NOMO-1 treated with dmso at 0.1 percent for 144 hours (cell line): Measurements from ENCODE around the gene HOXB7.
A peak's percentile ranks its signal among the peaks of the same experiment; 100 is the strongest.

ENCODE experiments used
- DNase-seq: peaks from one replicate; lab custom pipeline; 2025; ENCODE audit not compliant: unreplicated experiment; lab: John Stamatoyannopoulos, UW

The HOXB7 gene

DNA sequence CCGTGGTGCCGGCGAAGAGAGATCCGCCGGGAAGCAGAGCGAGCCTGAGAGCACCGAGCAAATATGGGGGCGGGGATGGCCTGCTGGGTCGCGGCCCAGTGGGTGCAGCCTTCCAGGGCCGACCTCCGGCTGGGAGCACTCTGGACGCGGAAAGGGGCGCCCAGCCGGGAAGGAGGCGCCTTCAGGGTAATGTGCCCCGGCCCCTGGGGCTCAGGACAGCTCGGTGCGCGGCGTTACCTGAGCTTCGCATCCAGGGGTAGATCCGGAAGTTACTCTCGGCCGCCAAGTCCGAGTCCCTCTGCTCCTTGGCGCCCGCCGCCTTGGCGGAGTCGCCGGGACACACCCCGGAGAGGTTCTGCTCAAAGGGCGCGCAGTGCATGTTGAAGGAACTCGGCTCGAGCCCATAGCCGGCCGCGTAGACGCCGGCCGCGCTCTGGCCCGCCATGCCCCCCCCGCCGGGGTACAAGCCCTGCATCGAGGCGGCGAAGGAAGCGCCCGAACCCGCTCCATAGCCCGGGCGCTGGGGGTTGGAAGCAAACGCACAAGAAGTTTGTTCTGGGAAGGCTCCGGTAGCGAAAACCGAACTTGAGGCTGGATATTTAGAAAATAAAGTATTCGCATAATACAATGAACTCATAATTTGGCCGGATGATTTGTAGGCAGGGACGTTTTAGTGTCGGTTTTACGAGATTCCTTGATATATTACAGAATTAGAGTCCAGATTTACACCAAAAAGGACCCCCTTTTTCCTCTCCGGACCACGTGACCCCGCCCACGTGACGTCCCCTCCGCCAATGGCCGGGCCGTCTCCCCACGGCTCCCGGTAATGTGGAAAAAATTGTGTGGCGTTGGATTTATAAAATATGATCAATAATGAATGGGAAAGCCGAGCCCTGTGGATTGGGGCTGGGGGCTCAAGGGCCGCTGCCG is at the start of gene HOXB7:
TSS of gene HOXB7 (minus strand) at position 736 of the 930 bp plus-strand sequence. CDS start at position 637, 99 bp downstream.
- no peak for DNase-seq

- DNase-seq: no peak
Measured at GRCh38 chr17:48655913-48656312, 45.1 kb upstream of the HOXB7 start.

DNA sequence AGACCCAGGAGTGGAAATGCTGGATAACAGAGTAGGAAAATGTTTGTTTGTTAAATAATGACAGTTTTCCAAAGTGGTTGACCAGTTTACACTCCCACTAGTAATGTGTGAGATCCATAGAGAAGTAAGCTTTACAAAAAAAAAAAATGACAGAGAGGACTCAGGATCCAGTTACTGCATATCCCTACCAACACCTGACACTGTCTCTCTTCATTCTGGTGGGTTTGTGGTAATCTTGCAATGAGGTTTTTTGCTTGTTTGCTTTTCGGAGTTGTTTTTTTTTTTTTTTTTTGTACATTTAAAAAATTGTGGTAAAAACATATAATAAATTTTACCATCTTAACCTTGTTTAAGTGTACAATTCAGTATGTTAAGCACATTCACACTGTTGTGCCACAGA is 38.9 kb upstream of the HOXB7 start:
- DNase-seq: no peak

DNA sequence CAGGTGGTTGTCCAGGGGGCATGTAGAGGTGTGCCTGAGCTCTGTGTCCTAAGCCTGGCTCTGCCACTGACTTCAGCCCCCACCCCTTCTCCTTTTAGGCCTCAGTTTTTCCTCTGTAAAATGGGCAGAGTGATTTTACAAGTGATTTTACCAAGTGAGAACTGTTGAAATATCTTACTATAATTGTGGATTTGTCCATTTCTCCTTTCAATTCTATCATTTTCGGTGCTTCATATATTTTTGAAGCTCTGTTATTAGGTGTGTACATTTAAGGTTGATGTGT is 37.1 kb upstream of the HOXB7 start:
- no peak for DNase-seq

DNA sequence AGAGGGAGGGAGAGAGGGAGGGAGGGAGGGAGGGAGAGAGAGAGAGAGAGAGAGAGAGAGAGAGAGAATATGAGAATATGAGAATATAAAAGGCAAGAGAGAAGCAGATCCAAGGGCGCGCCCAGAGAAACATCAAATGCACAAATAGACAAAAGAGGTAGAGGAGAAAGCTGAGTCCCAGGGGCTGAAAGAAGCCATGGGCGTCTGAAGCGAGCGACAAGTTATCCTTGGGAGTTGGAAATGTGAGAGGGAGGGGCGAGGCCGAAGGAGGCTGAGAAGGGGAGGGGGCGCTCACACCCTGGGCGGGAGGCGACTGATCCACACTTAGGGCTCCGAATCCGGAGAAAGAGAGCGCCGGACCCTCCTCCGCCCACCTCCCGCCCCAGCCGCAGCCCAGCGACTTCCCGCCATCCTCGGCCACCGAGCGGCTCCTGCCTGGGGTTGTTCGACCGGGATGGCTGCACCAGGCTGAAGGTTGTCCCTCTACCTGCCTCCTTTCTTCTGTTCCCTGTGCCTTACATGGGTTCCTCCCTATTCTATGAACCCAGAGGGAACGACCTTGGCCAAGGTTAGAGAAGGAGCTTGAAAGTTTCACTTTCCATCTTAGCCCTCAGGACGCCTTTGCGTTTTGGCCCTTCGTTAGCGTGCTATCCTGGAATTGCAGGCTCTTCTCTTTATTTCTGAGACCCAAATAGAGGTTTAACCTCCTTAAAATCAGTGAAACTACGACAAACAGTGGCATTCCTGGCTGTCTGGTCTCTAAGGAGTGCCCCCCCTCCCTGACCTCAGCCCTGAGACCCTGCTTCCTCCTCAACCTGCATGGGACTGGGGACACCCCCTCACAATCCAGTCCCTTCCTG is 36.5 kb upstream of the HOXB7 start:
- DNase-seq: no peak

DNA sequence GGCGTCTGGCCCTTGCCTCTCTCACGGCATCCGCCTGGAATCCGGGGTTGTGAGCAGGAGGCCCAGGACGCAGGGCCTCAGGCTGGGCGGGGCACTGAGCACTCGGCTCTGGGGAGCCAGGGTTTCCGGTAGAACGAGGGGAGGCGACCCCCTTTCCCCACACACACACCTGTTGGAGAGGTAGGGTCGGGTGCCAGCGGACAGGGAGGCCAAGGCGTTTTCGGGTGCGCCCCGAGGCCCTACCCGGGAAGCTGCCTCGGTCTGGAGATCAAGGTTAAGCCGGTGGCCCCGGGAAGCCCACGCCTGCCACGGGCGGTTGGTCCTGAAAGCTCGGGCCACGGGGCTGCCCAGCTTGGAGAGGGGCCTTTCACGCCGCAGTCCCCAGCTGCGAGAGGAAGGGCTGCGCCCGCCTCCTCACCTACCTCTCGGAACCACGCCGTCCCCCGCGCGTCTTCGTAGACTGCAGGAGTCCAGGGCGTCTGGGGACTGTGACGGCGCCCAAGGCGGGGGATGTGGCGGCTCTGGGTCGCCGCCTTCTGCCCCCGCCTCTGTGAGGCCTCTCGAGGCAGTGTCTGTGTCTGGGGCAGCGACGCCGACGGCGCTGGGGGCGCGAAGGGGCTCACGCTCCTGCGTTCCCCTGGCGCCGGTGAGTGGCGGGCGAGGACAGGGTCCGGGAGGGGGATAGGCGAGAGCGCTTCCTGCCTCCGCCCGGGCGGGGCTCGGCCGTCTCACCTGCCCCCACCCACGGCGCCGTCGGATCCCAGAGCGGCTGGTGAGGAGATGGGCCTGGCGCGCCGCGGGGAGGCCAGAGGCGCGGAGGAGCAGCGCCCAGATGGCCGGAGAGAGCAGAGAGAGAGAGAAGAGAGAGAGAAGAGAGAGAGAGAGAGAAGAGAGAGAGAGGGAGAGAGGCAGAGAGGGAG is 35.6 kb upstream of the HOXB7 start:
- DNase-seq: no peak

- no peak for DNase-seq
Measured at GRCh38 chr17:48645639-48646182, 34.9 kb upstream of the HOXB7 start.

GRCh38 chr17:48644910-48645557 is 34.2 kb upstream of the HOXB7 start:
- no peak for DNase-seq

GRCh38 chr17:48644159-48644558 is 33.3 kb upstream of the HOXB7 start:
- no peak for DNase-seq

GRCh38 chr17:48643697-48644012 is 32.8 kb upstream of the HOXB7 start:
- no peak for DNase-seq

GRCh38 chr17:48642843-48643696 is 32.3 kb upstream of the HOXB7 start:
- DNase-seq: no peak

- DNase-seq: no peak
Measured at GRCh38 chr17:48642059-48642842, 31.4 kb upstream of the HOXB7 start.

DNA sequence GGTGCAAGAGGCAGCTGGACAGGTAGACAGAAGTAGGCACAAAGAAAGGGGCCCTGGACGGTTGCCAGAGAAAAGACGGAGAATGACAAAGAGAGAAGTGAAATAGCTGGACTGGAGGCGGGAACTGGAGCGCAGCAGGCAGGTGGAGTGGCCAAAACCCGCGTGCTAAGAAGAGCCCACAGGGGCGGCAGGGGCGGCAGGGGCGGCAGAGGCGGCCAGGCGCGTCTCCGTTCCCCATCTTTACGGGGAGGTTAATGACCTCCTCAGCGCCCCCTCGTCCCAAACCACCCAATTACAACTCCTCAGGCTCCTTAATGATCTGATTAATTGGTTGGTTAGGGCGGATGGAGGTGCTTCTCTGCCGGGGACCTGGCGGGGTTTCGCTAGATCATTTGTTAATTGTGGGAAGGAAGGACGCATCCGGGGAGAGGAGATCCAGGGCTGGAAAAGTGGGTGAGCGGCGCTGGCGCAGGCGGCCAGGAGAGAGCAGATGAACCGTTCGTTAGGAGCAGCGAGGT is 30.8 kb upstream of the HOXB7 start:
- DNase-seq: peak; percentile 12

DNA sequence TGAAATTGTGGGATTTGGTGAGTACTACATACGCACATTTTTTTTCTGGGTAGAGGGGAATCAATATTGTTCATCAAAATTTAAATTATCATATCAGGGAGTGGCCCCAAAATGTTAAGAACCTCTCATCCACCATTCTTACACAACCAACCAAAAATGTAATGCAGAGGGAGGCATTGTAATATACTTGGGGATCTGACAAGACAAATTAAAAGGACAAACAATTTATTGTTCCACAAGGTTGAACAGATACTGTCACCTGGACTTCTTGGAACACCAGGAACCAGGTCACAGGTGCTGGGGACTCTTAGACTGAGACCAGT is 30.0 kb upstream of the HOXB7 start:
- no peak for DNase-seq

DNA sequence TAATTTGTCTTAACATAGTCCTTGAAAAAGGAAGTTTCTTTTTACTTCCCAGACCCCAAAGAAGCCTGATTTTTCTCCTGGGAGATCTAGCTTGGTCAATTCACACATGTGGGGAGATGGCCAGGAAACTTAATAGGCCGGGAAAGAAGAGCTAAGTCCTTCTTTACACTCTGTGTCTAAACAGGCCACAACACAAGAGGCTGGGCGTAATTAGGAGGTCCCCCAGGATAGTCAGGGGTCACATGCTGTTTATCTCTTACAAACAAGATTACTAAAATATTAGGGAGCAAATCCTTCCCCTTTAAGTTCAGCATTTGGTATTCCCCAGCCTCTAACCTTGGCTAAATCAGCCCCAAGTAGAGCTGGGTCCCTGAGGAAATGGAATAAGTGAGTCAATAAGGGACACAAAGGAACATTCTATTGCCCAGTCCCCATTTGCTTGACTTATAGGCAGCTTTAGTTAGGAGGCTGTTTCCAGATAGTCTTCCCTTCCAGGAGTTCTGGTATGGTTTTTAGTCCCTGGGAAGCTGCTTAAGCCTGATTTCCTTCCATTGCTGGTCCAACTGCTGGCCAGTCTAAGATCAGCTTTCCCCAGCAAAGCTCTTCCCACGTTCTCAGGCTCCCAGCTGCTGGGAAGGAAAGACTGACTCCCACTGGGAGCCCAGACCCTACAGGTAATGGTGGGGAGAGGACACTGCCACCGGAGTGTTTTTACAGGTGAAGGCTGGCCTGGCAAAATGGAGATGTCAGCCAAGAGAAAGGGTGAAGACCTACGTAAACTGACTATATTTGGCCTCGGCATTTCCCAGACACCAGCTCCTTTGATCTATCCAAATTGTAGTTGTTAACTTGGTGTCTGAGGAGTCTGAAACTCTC is 29.4 kb upstream of the HOXB7 start:
- no peak for DNase-seq

- DNase-seq: no peak
Measured at GRCh38 chr17:48639136-48639535, 28.3 kb upstream of the HOXB7 start.

- no peak for DNase-seq
Measured at GRCh38 chr17:48637323-48638260, 26.8 kb upstream of the HOXB7 start.
